ENCODE measurements around the gene VMAC. TPM values are rescaled to one million over a fixed set of nuclear protein-coding genes. Genes with fewer than 3 reads are reported as not detected.

VMAC gene
- total and polyA plus RNA-seq, 2 of the 13 experiments (the other 11 are each of a cell fraction or from before 2014, with no cell fraction given) = 2.4 TPM

GRCh38 chr19:5880604-5881078 lies 24.0 kb upstream of the VMAC start (continued):
- TF ChIP-seq ZSCAN31 (CRISPR knock-in tag; IDR thresholded peaks at IDR 0.05; ENCODE audit: low read depth) (no peak), KAT2B (IDR thresholded peaks at IDR 0.05; ENCODE audit: borderline replicate concordance, low read depth, low read length) (no peak), REPIN1 (CRISPR knock-in tag; IDR thresholded peaks at IDR 0.05; ENCODE audit: borderline replicate concordance, low read depth) (peak; percentile 54; the same call in 1 of the 2 replicates), SAP130 (CRISPR knock-in tag; IDR thresholded peaks at IDR 0.05; ENCODE audit: low read depth) (peak; percentile 67), FOXA1 (IDR thresholded peaks at IDR 0.05) (no peak), FOXA1 (CRISPR knock-in tag; IDR thresholded peaks at IDR 0.05) (peak; percentile 61), TRIM24 (CRISPR knock-in tag; IDR thresholded peaks at IDR 0.05) (no peak), ZNF296 (CRISPR knock-in tag; conservative IDR thresholded peaks at IDR 0.05) (no peak), ZNF780A (CRISPR knock-in tag; IDR thresholded peaks at IDR 0.05) (no peak), MIER2 (CRISPR knock-in tag; IDR thresholded peaks at IDR 0.05) (no peak), HNF1A (IDR thresholded peaks at IDR 0.05; ENCODE audit: low read depth) (peak; percentile 45; the same call in 1 of the 2 replicates), HNF1A (CRISPR knock-in tag; IDR thresholded peaks at IDR 0.05; ENCODE audit: borderline replicate concordance) (peak; percentile 77; the same call in 1 of the 2 replicates), NFE2 (CRISPR knock-in tag; IDR thresholded peaks at IDR 0.05) (no peak), ZFP82 (CRISPR knock-in tag; IDR thresholded peaks at IDR 0.05; ENCODE audit: borderline replicate concordance) (0 out of 2 replicates have a peak, but pooled peaks have one; percentile 57), CENPX (CRISPR knock-in tag; IDR thresholded peaks at IDR 0.05) (no peak), SMARCC2 (IDR thresholded peaks at IDR 0.05) (no peak), ARNT2 (CRISPR knock-in tag; IDR thresholded peaks at IDR 0.05; ENCODE audit: low read depth) (peak; percentile 71; the same call in 1 of the 2 replicates), ARID4A (CRISPR knock-in tag; IDR thresholded peaks at IDR 0.05; ENCODE audit: borderline replicate concordance) (peak; percentile 66; the same call in 1 of the 2 replicates), ZNF576 (CRISPR knock-in tag; IDR thresholded peaks at IDR 0.05) (no peak), ZNF749 (CRISPR knock-in tag; IDR thresholded peaks at IDR 0.05; ENCODE audit: borderline replicate concordance) (peak; percentile 23; the same call in 1 of the 2 replicates), FOSL2 (CRISPR knock-in tag; IDR thresholded peaks at IDR 0.05) (peak; percentile 75; the same call in 1 of the 2 replicates), NFKB2 (CRISPR knock-in tag; IDR thresholded peaks at IDR 0.05; ENCODE audit: borderline replicate concordance) (0 out of 2 replicates have a peak, but pooled peaks have one; percentile 29), ZNF567 (CRISPR knock-in tag; IDR thresholded peaks at IDR 0.05; ENCODE audit: borderline replicate concordance) (no peak), NFE2L2 (IDR thresholded peaks at IDR 0.05; ENCODE audit: low read length) (no peak)
